ENCODE results near the gene HOXB3.

The HOXB3 gene

DNA sequence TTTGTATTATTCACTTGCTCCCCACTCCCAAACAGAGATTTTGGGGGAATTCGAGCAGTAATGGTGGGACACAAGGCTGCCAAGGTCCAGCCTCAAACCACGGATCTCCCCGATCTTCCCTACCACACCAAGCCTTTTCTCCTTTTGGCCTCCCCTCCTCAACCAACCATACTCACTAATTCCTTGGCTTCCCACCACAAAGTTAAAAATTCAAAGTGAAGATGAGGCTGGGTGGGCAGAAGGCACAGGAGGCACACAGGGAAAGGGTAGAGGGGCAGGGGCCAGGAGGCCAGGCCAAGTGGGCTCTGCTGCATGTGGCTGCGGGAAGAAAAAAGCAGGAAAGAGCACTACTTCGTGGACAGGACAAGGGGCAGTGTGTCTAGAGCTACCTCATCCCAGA is 27.1 kb downstream of the HOXB3 start:
- TF ChIP-seq JUND (IDR thresholded peaks at IDR 0.05; ENCODE audit: low read depth), result no peak
- in situ Hi-C loops (cut with HindIII; ENCODE audit: low pct_unique_long_range_greater_than_20kb, low sequenced_read_pairs), result no loop called here
- DNase-seq (ENCODE audit: low read depth in 1 of 2, low spot score in 1 of 2), result no peak

DNA sequence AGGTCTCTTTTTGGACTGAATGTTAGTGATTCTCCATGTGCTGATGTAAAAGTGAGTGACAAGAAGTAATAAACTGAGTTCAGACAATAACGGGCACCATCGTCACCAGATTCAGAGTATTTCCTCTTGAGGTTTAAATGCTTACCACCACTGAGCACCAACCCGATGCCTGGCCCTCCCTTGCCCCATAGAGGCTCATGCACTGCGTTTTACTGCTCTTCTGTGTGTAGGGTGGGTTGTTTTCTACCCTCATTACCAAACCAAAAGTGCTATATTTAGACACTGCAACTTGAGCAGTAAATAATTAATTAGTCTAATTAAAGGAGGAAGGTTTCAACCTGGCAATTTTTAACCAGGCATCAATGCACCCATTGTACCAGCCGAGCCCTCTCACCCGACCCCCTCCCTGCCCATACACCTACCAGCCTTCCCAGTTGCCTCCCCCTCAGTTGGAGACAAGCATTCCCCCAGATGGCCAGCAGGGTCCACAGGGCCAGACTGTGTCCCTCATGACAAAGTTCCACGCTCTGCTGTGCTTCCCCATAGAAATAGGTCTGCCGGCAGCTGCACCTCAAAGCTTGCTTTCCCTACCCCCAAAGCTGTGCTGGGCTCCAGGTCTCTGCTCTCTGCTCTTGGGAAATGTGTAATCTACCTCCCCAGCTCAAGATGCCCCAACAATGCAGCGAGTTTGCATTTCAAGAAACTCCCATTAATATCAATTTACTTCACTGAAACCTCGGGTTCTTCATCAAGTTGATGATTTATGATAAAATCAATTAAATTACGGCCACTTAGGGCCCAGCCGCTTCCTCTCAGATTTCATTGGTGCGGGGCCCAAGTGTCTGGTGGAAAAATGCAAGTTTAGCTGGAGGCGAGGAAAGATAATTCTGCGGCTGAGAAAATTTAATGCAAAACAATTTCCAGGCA is 27.9 kb downstream of the HOXB3 start:
- no peak for DNase-seq (ENCODE audit: low read depth in 1 of 2, low spot score in 1 of 2)
- in situ Hi-C loops (cut with HindIII; ENCODE audit: low pct_unique_long_range_greater_than_20kb, low sequenced_read_pairs), result no loop called here
- TF ChIP-seq JUND (IDR thresholded peaks at IDR 0.05; ENCODE audit: low read depth), result no peak

DNA sequence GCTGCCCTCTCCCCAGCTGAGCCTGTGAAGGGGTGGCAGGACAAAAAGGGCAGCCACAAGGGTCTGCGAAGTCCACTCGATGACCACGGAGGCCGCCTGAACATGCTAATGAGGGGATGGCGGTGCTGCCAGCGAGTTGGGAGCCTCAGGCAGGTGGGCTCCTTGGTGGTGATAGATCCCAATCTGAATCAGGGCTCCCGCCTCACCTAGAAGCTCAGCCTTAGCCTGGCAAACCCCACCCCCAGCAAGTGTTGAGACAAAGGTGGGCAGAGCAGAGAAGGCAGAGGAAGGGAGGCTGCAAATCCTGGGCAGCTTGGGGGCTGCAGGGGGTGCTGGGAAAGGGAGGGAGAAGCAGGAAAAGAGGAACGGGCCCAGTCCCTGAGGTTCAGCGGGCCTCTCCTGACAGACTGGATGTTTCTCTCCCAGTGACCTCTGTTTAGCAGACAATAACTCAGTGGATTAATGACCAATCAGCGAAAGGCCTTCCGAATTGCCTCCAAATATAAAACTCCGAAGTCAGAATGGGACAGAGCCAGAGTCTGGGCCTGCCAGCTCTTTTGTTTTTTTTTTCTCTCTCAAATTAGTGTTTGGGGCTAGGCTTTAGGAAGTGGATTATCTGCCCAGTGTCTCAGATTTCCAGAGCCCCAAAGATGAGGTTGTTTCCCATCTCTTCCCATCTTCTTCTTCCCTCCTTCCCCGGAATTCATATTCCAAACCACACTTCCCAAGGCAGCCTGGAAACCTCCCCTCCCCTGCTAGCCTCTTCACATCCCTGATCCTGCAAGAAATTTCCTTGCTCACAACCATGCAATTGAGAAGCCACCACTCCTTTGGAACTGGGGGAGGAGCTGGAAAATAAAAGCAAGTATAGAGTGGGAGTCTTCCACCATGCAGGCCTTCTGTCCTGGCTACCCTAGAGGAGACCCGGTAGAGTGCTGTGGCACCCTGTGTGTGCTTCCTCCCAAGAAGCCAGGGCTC is 29.9 kb downstream of the HOXB3 start:
- DNase-seq (ENCODE audit: low read depth in 1 of 2, low spot score in 1 of 2), result no peak
- TF ChIP-seq JUND (IDR thresholded peaks at IDR 0.05; ENCODE audit: low read depth), result no peak
- in situ Hi-C loops (cut with HindIII; ENCODE audit: low pct_unique_long_range_greater_than_20kb, low sequenced_read_pairs), result no loop called here

DNA sequence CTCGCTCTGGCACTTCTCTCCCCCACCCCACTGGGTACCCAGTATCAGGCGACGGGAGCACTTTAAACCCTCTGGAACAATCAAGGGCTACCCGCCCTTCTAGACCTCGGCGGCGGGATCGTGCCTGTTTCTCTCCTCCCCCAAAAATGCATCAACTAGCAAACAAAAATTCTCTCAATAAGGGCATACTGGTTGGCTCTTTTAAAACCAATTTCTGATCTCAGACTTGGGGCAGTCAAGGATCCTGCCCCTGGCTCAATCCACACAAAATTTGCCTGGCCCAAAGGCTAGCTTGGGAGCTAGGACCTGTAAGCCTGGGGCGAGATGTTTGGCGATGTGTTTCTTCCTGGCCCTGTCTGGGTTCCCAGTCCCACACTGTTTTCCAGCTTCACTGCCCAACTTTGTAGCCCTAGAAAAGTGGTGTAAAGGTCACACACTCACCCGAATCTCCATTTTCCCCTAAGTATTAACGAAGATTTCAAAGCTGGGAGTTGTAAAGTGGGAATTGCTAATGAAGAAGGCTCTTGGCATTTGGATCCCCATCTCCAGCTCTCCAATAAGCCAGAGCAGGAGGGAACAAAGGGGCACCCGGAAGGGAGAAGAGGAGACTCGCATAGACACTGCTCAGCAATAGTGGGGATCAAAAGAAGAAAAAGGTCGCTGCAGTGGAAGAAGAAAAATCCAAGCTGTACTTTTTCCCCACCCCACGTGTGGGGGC is 30.8 kb downstream of the HOXB3 start:
- no peak for DNase-seq (ENCODE audit: low read depth in 1 of 2, low spot score in 1 of 2)
- no peak for TF ChIP-seq JUND (IDR thresholded peaks at IDR 0.05; ENCODE audit: low read depth)
- in situ Hi-C loops (cut with HindIII; ENCODE audit: low pct_unique_long_range_greater_than_20kb, low sequenced_read_pairs), result no loop called here

DNA sequence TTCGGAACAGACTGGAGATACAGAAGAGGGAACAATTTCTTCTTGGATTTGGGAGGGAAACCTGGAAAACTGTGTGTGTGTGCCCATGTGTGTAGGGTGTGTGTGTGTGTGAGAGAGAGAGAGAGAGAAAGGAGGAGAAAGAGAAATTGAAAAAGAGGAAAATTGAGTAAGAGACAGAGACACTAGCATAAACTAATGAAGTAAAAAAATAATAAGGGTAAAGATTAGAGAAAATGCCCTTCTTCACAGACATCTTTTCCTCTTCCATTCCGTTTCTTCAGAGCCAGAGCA is 31.3 kb downstream of the HOXB3 start:
- in situ Hi-C loops (cut with HindIII; ENCODE audit: low pct_unique_long_range_greater_than_20kb, low sequenced_read_pairs), result no loop called here
- DNase-seq (ENCODE audit: low read depth in 1 of 2, low spot score in 1 of 2), result no peak
- TF ChIP-seq JUND (IDR thresholded peaks at IDR 0.05; ENCODE audit: low read depth), result no peak

DNA sequence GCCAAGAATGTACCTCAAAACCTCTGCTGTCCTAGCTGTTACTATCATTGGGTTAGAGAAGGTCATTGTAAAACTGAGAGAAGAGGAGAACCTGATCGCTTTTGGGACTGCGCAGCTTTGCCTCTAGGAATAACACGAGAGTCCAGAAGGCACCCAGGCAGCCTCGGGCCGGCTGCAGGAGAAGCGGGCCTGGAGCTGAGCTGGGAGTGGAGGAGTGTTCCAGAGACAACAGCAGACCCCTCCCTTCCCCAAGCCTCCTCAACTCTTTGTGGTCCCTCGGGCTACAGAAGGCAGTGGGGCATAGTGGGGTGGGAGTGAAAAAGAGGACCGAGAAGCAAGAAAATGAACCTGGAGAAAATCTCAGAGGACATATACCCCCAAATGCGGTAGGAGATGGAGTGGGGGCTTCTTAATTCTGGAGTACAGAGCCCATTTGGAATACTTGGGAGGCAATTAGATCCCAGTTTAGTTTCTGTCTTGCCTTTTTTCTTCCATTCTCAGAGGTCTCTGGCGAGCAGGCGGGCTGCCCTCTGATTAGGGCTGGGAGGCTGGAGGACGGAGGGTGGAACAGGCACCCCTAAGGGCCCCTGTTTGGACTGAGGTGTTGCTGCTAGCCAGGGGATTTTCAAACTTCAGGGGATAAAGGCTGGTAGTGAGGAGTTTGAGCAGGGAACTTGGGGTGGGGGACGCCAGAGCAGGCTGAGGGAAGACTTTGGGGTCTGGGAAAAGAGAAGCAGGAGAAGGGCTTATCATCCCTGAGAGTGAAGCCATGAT is 31.8 kb downstream of the HOXB3 start:
- TF ChIP-seq JUND (IDR thresholded peaks at IDR 0.05; ENCODE audit: low read depth), result no peak
- DNase-seq (ENCODE audit: low read depth in 1 of 2, low spot score in 1 of 2), result no peak
- in situ Hi-C loops (cut with HindIII; ENCODE audit: low pct_unique_long_range_greater_than_20kb, low sequenced_read_pairs), result no loop called here

DNA sequence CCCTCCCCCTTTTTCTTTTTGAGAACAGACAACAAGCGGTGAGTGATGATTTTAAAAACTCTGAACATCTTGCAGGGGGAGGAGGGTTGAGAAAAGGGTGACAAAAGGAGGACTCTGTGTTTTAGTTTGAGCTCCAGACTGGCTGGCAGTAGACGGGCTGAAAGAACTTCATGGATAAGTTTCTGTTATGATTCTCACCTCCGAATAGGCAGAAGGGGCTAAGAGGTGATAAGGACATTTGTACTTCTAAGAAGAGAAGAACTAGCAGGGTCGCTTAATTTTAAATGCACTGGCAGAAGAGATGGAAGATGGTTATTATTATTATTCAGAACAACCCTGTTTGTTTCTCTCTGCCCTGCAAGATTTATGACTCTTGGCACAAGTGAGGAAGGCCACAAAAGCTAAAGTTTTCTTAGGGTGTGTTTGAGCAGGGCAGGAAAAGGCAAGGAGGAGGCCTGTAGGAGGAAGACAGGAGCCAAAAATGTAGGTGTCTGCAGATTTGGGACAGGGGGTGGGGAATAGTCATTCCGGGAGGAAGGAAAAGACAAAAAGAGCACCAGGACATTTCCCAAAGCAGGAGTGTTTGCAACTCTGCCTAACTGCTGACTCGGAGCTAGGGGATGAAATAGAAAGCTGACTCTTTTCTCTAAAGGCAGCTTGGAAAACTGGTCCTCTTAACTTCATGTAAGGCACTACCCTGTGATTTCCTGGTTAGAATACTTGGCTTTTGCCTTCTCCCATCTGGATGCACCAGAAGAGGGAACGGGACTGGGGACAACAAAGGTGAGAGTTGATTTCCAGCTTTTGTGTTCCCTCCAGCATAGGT is 33.3 kb downstream of the HOXB3 start:
- no peak for TF ChIP-seq JUND (IDR thresholded peaks at IDR 0.05; ENCODE audit: low read depth)
- peak in 1 of 2 experiments; percentile 71 for DNase-seq (ENCODE audit: low read depth in 1 of 2, low spot score in 1 of 2)
- in situ Hi-C loops (cut with HindIII; ENCODE audit: low pct_unique_long_range_greater_than_20kb, low sequenced_read_pairs), result no loop called here

DNA sequence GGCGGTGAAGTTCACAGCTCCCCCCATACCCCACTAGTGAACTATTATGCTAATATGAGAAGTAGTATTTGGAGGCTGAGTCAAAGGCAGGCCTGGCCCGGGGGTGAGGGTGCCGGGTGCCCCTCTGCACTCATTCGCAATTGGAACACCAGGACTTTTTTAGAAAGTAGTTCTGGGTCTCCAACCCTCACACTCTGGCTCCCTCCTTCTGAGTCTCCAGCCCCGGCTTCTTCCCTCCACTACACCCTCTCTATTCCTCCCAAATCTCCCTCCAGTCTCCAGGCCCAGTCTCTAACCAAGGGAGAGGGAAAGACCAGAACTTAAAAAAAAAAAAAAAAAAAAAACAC is 33.8 kb downstream of the HOXB3 start:
- no peak for TF ChIP-seq JUND (IDR thresholded peaks at IDR 0.05; ENCODE audit: low read depth)
- DNase-seq (ENCODE audit: low read depth in 1 of 2, low spot score in 1 of 2), result no peak
- in situ Hi-C loops (cut with HindIII; ENCODE audit: low pct_unique_long_range_greater_than_20kb, low sequenced_read_pairs), result no loop called here

DNA sequence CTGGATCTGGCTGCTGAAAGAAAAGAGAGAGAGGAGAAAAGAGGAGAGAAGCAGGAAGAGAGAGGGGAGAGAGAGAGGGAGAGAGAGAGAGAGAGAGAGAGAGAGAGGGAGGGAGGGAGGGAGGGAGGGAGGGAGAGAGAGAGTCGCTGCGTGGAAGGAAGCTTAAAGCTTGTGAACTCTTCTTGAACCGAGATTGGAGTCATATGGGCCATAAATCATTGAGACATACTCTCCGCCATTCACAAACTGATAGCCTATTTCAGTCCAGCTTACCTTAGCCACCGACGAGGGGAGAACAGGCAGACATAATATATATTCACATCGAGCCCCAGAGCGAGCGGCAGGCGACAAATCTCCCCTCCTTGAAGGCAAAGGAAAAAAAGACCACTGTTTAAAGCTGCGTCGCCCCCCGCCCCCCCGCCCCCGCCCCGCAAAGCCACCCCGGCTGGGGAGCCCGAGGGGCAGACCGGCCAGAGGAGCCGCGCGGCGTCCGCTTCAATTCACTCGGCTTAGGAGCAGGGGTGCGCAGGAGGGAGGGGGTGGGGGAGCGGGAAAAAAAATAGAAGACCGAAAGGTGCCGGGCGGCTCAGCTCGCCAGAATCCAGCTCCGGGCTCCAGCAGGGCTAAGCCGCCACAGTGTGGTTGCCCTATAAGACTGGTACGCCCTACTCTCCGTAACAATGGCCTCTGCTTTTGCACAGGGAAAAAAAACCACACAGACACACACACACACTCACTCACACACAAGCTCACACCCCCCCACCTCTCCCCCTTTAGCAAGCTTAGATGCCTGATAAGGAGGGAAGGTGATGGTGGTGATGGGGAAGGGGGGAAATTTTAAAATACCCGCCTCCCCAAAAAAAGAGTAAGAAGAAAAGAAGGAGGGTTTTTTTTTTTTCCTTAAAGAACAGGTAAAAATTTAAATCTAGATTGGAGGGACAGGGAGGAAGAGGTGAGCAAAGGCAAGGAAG is 34.5 kb downstream of the HOXB3 start:
- peak; percentile 76 to 84 for DNase-seq (ENCODE audit: low read depth in 1 of 2, low spot score in 1 of 2)
- in situ Hi-C loops (cut with HindIII; ENCODE audit: low pct_unique_long_range_greater_than_20kb, low sequenced_read_pairs), result no loop called here
- TF ChIP-seq JUND (IDR thresholded peaks at IDR 0.05; ENCODE audit: low read depth), result no peak
